Body of pancreas (tissue), 4 donors: ENCODE results near the gene KIF5B.
"Not testable (repeated sequence)": the region's sequence is repeated elsewhere in the genome, so short reads cannot be mapped to it uniquely, and the experiment has no call there.

Source experiments
- POLR2A ChIP-seq, 3 donors: fragments of 450-650 bp; IDR thresholded peaks; one replicate each; pipeline ENCODE4 v1.6.1; 2016; ENCODE audit warnings: antibody characterized with exemption in 3 of 3, mild to moderate bottlenecking in 2 of 3
- TF ChIP-seq, protein P1 (sequence below), 7 experiments: fragments of 450-650 bp in 4 of 7; fragments of 200-600 bp in 3 of 7; sonication (generic) in 3 of 7; IDR thresholded peaks; one replicate each; pipeline ENCODE4 v1.5.1; 2016 to 2019; ENCODE audit warnings: antibody characterized with exemption in 7 of 7

DNA sequence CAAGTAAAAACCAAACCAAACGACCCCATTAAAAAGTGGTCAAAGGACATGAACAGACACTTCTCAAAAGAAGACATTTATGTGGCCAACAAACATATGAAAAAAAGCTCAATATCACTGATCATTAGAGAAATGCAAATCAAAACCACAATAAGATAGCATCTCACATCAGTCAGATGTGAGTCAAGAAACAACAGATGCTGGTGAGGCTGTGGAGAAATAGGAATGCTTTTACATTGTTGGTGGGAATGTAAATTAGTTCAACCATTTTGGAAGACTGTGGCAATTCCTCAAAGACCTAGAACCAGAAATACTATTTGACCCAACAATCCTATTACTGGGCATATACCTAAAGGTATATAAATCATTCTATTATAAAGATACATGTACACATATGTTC is 68.4 kb downstream of the KIF5B start:
- TF ChIP-seq POLR2A (IDR thresholded peaks at IDR 0.05), result not testable (repeated sequence)
- TF ChIP-seq, protein P1, sequence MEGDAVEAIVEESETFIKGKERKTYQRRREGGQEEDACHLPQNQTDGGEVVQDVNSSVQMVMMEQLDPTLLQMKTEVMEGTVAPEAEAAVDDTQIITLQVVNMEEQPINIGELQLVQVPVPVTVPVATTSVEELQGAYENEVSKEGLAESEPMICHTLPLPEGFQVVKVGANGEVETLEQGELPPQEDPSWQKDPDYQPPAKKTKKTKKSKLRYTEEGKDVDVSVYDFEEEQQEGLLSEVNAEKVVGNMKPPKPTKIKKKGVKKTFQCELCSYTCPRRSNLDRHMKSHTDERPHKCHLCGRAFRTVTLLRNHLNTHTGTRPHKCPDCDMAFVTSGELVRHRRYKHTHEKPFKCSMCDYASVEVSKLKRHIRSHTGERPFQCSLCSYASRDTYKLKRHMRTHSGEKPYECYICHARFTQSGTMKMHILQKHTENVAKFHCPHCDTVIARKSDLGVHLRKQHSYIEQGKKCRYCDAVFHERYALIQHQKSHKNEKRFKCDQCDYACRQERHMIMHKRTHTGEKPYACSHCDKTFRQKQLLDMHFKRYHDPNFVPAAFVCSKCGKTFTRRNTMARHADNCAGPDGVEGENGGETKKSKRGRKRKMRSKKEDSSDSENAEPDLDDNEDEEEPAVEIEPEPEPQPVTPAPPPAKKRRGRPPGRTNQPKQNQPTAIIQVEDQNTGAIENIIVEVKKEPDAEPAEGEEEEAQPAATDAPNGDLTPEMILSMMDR (IDR thresholded peaks at IDR 0.05), result not testable (repeated sequence)
